CD4-positive, alpha-beta T cell treated with Interferon alpha-2 for 1 hour (primary cell): ENCODE measurements around the gene DPYSL4.

ENCODE experiments used
- DNase-seq, 2 donors: peaks; one replicate each; pipeline ENCODE4 v3.0.0-alpha.2; 2020 to 2022

The DPYSL4 gene

DNA sequence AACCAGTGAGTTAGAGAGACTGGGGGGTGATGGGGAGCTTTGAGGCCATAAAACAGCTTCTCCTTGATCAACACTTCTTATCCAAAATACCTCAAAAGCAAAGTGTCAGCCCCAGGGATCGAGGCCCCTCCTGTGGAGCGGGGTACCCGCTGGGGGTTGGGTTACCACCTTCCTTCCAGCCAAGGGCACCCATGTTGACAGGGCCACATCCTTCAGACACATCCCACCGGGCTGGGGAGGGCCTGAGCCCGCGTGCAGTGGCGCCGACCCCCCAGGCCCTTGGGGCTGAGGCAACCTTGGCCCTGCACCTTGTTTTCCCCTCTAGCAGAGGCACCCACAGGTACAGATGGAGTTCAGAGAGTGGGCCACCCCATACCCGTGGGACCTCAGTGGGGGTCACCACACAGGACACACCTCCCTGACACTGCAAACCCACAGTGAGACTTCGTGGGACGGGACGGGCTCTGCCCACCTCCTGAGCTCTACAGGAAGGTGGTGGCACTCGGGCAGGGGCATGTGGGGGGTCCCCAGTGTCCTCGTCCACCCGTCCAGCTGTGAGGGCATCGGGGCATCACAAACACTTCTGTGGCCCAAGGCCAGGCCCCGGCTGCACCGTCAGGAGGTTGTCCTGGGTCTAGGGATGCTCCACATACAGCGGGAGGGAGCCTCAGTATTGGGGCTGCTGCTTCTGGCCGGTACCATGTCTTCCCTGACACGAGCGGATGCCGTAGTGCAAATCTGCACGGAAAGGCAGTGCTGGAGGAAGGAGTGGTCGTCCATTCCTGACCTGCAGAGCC, 10.7 kb downstream of the DPYSL4 start:
- no peak for DNase-seq

- no peak for DNase-seq
Observed at GRCh38 chr10:132198068-132198370, 11.3 kb downstream of the DPYSL4 start.

GRCh38 chr10:132198381-132199181, 11.8 kb downstream of the DPYSL4 start:
- no peak for DNase-seq

DNA sequence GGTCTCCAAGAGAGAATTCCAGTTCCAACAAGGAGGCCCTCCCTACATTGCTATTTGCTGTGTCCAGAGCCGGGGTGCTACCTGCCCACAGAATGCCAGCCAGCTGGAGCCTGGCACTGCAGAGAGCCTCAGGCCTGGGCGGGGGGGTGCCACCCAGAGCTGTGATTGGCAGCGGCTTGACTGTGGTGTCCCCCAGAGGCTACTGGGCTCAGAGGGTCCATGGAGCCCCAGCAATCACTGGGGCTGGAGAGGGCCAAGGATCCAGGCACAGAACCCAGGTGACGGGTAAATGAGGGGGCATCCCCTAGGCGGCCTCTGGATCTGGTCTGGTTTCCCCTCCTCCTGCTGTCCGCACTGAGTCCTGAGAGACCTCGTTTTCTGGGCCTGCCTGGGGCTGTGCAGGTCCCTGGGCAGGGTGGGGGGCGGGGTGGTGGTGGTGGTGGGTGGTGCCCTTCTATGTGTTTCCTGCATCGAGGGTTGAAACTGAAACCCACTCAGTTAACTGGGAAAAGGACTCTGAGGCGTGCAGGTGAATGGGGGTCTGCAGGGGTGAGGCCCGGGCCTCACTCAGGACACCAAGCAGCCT, 12.6 kb downstream of the DPYSL4 start:
- DNase-seq, result no peak

GRCh38 chr10:132199854-132200311, 13.1 kb downstream of the DPYSL4 start:
- no peak for DNase-seq

DNA sequence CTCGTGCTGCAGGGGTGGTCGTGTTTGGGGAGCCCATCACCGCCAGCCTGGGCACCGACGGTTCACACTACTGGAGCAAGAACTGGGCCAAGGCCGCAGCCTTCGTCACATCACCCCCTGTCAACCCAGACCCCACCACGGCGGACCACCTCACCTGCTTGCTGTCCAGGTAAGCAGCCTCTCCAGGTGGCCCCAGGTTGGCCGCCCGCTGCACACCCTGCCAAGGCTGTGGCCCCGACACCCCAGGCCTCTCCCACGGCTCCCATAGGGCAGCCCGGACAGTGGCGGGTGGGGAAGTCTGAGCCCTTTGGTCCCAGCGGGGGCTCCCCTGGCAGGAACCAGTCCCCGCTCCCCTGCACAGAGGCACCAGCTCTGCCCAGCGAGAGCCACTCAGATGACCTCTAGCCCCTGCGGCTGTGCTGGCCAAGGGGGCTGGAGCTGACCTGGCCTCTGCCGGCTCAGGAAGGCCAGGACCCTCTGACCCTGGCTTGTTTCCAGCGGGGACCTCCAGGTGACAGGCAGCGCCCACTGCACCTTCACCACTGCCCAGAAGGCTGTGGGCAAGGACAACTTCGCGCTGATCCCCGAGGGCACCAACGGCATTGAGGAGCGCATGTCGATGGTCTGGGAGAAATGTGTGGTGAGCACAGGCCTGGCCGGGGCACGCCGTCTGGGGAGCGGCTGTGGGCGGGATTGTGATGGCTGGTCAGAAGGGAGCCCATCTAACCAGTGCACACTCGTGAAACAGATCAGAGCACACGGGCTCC, 13.8 kb downstream of the DPYSL4 start:
- DNase-seq, result no peak

DNA sequence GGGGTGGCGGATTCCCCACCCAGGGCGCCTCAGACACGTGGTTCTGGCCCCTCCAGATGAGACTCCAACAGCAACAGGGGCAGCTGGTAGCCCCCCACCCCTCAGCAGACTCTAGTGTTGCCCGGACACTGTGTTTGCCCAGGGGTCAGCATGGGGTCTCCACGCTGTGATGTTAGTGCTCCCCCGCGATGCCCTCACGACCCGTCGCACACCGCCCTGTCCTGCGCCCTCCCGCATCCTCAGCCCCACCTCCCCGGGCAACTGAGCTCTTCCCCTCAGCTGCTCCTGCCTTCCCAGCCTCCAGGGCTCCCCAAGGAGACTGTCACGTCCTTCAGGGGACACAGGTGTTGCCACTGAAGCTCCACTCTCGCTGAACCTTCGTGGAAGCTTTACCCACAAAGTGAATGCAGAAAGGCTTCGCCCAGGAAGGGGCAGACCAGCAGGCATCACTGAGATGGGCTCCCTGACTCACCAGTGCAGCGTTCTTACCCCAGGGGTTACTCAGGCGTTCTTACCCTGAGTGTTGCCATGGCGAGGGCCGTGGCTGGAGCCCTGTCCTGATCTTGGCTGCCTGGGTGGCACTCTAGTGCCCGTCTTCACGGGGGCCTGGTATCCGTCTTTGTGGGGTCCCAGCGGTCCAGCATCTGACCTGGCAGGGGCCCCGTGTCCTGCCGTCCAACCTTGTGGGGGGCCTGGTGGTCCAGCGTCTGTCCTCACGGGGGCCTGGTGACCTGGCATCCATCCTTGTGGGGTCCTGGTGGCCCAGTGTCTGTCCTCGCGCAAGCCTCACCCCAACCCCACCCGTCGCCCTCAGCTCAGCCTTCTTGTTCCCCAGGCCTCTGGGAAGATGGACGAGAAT, 14.6 kb downstream of the DPYSL4 start:
- DNase-seq, result no peak

DNA sequence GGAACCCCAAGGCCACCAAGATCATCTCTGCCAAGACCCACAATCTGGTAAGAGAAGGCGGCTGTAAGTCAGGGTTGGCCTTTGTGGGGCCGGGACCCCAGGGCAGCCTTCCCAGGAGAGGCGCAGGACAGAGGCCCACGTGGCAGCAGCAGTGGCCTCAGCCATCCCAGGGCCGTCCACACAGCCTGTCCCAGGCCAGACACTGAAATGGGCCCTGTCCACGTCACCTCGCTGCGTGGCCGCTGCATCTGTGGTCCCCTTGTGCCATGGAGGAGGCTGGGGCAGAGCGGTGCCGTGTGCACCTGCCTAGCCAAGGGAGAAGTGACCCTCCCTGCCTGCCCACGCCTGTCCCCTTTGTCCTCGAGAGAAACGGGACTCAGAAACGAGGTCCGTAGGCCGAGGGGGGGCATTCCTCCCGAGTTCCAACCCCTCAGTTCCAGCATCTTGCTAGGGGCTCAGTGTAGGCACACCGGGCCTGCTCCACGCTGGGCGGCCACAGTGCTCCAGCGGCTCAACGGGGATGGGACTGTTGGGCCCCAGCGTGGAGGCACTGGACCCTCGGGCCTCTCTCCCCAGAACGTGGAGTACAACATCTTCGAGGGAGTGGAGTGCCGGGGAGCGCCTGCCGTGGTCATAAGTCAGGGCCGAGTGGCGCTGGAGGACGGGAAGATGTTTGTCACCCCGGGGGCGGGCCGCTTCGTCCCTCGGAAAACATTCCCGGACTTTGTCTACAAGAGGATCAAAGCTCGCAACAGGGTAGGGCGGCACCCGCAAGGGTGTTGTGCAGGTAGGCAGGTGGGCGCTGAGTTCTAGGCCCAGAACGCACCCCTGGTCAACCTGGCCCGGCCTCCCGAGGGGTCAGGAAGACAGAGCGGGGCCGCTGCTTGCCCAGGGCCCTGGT, 15.6 kb downstream of the DPYSL4 start:
- no peak for DNase-seq

DNA sequence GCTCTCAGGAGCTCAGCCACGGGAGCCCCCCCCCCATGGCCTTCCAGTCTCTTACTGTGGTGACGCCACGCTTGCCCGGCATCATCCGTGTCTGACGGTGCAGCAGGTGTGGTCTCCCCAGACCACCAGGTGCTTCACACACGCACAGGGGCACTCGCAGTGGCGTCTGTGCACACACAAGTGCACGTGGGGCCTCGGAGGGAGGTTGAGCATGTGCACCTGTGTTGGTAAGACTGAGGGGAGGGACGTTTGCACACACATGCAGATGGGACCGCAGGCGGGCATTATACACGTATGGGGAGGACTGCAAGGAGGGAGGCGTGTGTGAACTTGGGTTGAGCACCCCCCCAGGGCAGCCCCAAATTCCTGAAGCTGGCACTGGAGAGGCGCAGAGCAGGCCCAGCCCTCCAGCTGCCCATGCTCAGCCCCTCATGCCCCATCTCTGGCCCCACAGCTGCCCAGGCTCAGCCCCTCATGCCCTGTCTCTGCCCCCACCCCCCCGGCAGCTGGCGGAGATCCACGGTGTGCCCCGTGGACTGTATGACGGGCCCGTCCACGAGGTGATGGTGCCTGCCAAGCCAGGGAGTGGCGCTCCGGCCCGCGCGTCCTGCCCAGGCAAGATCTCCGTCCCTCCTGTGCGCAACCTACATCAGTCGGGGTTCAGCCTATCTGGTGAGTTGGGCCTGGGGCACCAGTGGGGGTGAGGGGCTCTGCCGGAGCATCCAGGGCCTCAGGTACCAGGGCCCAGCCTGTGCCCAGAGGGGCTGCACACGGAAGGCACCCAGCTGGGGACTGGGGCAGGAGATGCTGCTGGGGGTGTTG, 16.7 kb downstream of the DPYSL4 start:
- no peak for DNase-seq

- no peak for DNase-seq
Observed at GRCh38 chr10:132204078-132204780, 17.5 kb downstream of the DPYSL4 start.

- DNase-seq, result no peak
Observed at GRCh38 chr10:132204781-132205473, 18.2 kb downstream of the DPYSL4 start.

GRCh38 chr10:132205650-132206376, 19.1 kb downstream of the DPYSL4 start:
- no peak for DNase-seq

DNA sequence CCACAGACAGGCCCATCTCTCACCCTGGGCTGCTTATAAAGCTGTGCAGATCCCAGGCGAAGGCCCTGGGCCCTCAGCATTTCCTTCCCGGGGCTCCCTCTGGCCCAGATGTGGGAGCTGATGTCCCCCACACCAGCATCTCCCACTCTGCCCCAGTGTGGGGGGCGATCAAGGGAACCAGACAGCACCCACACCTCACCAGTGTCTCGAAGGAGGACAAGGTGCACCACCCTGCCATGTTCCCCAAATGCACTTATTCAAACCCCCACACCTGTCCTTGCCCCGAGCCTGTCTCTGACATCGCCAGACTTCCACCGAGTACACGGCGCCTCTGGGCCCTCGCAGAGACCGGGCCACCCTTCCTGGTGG, 19.6 kb downstream of the DPYSL4 start:
- DNase-seq, result no peak

DNA sequence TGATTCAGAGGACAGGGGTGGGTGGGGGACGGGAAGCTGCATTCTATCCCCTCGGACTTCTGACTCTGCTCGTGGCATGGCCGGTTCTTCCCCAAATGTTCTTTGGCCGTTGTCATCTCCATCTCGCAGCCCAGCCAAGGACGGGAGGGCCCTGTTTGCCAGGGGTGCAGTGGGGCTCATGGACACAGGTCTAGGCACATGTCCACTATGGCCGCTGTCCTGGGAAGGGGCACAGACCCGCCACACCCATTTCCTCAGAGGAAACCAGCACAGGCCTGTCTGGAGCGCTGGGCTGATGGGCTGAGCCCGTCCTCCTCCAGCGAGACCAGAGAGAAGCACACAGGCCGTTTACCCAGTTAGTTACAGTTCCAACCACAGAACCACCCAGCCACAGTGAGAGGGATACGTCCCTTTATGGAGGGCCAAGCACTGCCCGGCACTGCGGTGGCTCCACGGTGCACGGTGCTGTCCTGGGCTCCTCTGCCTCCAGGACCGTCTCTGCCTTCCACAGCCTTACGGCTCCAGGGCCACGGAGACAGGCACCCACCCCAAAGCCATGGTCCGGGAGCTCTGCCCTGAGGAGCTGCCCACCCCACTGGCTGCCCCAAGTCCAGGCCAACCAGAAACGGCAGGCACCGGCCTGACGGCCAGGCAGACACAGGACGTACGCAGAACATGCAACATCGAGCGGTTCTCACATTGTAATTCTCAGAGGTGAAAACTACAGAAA, 20.2 kb downstream of the DPYSL4 start:
- DNase-seq, result no peak

DNA sequence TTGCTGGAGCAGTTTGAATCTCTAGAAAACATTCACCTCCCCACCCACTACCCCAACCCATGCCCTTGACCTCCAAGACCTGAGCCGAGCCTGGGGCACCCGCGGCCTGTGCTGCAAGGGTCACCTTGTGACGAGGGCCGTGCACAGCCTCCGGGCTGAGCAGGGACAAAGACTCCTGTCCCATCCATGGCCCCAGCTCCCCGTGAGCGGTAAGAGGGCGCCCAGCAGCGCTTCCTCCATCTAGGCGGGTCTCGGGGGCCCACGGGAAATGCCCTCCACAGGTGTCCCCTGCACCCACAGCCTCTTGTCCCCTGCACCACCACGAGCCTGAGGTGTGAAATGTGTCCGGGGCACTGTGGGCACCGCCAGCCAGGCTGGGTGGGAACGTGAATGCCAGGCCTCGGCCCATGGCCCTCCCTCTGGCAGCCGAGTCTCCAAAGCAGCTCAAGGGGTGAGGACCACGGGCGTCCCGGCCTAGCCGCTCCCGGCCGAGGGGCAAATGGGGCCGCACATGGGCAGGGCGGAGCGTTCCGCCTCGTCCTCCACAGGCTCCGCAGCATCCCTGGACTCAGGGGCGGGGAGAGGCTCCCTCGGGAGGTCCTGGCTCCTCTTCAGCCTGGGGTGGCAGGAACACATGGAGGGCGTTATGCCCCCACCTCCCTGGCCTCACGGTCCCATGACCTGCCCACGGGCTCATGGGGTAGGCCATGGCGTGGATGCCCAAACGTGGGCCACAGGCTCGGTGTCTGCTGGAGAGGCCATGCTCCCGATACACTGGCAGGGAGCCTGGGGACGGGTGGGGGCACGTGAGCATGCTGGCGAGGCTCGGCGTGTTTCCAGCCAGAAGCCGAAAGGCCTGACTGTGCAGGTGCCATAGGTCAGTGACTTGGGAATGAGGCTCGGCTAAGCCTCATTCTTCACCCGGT, 21.1 kb downstream of the DPYSL4 start:
- DNase-seq, result no peak

- no peak for DNase-seq
Observed at GRCh38 chr10:132208462-132209050, 21.8 kb downstream of the DPYSL4 start.
